Hematopoietic multipotent progenitor cell treated with erythropoietin and hydrocortisone succinate and interleukin-3 and kit ligand, for 6 days (in vitro differentiated cells): ENCODE measurements around the gene RALGAPA2.

ENCODE experiments used
- DNase-seq: peaks from one replicate; pipeline ENCODE4 v3.0.0-alpha.2; 2015

RALGAPA2 gene

GRCh38 chr20:20529597-20529996 lies 182.8 kb downstream of the RALGAPA2 start:
- DNase-seq: no peak

- no peak for DNase-seq
Measured at GRCh38 chr20:20528861-20529260, 183.6 kb downstream of the RALGAPA2 start.

GRCh38 chr20:20527661-20528060 lies 184.8 kb downstream of the RALGAPA2 start:
- DNase-seq: no peak

GRCh38 chr20:20525756-20526155 lies 186.7 kb downstream of the RALGAPA2 start:
- no peak for DNase-seq

GRCh38 chr20:20525214-20525613 lies 187.2 kb downstream of the RALGAPA2 start:
- no peak for DNase-seq

GRCh38 chr20:20524756-20525155 lies 187.7 kb downstream of the RALGAPA2 start:
- DNase-seq: peak; percentile 62

GRCh38 chr20:20521736-20522135 lies 190.7 kb downstream of the RALGAPA2 start:
- no peak for DNase-seq

- no peak for DNase-seq
Measured at GRCh38 chr20:20520776-20521175, 191.7 kb downstream of the RALGAPA2 start.

- DNase-seq: no peak
Measured at GRCh38 chr20:20519269-20519668, 193.2 kb downstream of the RALGAPA2 start.

- no peak for DNase-seq
Measured at GRCh38 chr20:20518263-20518662, 194.2 kb downstream of the RALGAPA2 start.

- no peak for DNase-seq
Measured at GRCh38 chr20:20517296-20517695, 195.1 kb downstream of the RALGAPA2 start.

GRCh38 chr20:20513720-20514119 lies 198.7 kb downstream of the RALGAPA2 start:
- no peak for DNase-seq

- peak; percentile 14 for DNase-seq
Measured at GRCh38 chr20:20505554-20505953, 206.9 kb downstream of the RALGAPA2 start.

GRCh38 chr20:20503777-20504530 lies 208.5 kb downstream of the RALGAPA2 start:
- DNase-seq: no peak

- no peak for DNase-seq
Measured at GRCh38 chr20:20501128-20501527, 211.3 kb downstream of the RALGAPA2 start.

GRCh38 chr20:20500312-20500711 lies 212.1 kb downstream of the RALGAPA2 start:
- no peak for DNase-seq

- DNase-seq: no peak
Measured at GRCh38 chr20:20499439-20499838, 213.0 kb downstream of the RALGAPA2 start.

GRCh38 chr20:20498076-20498861 lies 214.2 kb downstream of the RALGAPA2 start:
- no peak for DNase-seq

- no peak for DNase-seq
Measured at GRCh38 chr20:20497242-20497978, 215.0 kb downstream of the RALGAPA2 start.

GRCh38 chr20:20495729-20496503 lies 216.5 kb downstream of the RALGAPA2 start:
- no peak for DNase-seq

GRCh38 chr20:20493701-20494100 lies 218.7 kb downstream of the RALGAPA2 start:
- DNase-seq: no peak

- DNase-seq: no peak
Measured at GRCh38 chr20:20492521-20493332, 219.7 kb downstream of the RALGAPA2 start.
